Stimulated activated CD8-positive, alpha-beta memory T cell treated with anti-CD3 and anti-CD28 coated beads, Interleukin-7, amount 100 ng/mL, for 24 hours (primary cell): ENCODE data around the gene CACNA1E.
"Not testable (repeated sequence)": the region's sequence is repeated elsewhere in the genome, so short reads cannot be mapped to it uniquely, and the experiment has no call there.

Experiments
- DNase-seq: peaks from one replicate; pipeline ENCODE4 v3.0.0-alpha.2; 2020; ENCODE audit warnings: low read depth

CACNA1E gene

GRCh38 chr1:181812208-181812607 lies 328.9 kb downstream of the CACNA1E start:
- DNase-seq, result no peak

GRCh38 chr1:181813266-181813665 lies 329.9 kb downstream of the CACNA1E start:
- DNase-seq, result no peak

GRCh38 chr1:181816608-181817007 lies 333.3 kb downstream of the CACNA1E start:
- DNase-seq, result no peak

- no peak for DNase-seq
Measured at GRCh38 chr1:181817091-181817490, 333.8 kb downstream of the CACNA1E start.

DNA sequence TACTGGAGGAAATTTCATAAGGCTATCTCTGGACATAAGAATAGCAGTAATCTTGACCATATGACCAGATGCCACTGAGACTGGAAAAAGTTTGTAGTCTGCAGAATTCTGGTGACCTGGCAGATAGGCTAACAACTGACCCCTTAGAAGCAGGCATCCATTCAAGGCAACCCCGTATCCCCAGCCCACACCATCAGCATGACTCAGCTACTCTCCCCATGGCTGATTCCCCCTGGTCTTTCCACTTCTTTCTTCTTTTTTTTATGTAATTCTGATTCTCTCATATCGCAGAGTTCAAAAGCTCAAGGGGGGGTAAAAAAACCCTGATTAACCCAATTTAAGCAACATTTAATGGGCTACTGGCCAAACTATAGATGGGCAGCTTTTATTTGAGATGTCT lies 335.1 kb downstream of the CACNA1E start:
- no peak for DNase-seq

DNA sequence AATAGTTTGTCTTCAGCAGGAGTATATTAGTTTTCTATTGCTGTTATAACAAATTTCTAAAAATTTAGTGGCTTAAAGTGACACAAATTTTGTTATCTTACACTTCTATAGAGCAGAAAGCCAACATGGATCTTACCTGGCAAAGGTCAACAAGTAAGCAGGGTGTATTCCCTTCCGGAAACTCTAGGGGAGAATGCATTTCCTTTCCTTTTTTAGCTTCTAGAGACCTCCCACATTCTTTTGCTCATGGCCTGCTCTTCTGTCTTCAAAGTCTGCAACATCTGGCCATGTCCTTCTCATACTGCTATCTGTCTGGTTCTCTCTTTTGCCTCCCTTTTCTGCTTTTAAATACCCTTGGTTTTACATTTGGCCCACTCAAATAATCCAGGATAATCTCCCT lies 335.6 kb downstream of the CACNA1E start:
- no peak for DNase-seq

- DNase-seq, result no peak
Measured at GRCh38 chr1:181821701-181822100, 338.4 kb downstream of the CACNA1E start.

GRCh38 chr1:181832173-181832880 lies 349.0 kb downstream of the CACNA1E start:
- not testable (repeated sequence) for DNase-seq

DNA sequence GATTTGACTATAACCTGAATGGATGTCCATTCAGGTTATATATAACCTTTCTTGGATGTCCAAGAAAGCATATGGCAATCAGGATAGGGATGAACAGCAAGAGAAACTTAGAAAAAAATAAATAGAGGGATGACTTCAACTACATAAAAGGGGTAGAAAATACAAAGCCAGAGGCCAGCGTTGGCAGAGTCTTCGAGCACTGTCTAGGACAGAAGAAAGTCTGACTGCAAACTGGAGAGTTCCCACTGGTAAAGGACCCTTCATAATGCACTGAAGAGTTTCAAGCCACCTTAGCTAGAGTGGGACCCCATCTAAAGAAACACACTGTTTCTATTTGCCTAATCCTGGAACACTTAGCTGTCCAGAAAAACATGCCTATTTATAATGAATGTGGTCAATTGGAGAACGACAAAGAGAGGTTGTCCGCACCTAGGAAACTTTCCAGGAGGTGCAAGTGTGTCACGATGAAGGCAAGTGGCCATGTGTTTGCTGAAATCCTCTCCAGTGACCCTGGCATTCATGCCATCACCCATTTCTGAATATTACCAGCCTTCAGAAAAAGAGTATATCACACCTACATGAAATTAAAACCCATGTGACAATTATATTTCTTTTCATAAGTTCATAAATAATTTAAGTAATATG lies 362.8 kb downstream of the CACNA1E start:
- DNase-seq, result no peak

- no peak for DNase-seq
Measured at GRCh38 chr1:181846681-181847080, 363.4 kb downstream of the CACNA1E start.

GRCh38 chr1:181849071-181849470 lies 365.8 kb downstream of the CACNA1E start:
- DNase-seq, result no peak

GRCh38 chr1:181854212-181854611 lies 370.9 kb downstream of the CACNA1E start:
- DNase-seq, result not testable (repeated sequence)

DNA sequence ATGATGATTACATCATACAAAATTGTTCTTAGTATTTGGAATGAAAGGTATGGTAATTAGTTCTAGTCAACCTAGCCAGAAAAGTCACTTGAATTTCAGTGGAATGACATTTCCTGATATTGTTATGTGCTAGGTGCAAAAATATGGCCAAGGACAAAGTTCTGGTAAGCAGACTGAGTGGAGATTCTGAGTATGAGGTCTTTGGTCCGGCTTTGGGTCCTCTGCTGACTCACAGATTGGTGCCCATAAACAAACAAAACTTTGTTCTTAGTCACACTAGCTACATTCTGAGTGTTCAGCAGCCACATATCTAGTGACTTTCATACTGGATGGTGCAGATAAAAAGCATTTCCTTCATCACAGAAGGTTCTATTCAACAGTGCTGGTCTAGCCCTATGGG lies 372.1 kb downstream of the CACNA1E start:
- no peak for DNase-seq
